ENCODE data around the gene DAZAP1.

The DAZAP1 gene

DNA sequence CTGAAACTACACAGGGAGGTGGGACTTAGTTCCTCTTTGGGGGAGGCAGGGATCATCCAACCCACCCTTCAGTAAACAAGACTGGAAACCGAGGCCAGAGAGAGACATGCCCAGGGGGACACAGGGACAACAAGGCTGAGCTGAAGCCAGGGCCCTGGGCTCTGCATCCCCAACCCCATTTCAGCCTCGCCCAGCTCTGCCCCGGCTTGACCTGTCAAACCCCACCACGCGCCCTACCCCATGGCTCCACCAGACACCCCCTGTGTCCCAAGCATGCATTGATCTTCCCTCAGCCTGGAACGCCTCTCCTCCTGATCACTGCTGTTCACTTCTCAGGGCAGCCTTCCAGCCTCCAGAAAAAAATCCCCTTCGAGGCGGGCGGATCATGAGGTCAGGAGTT, 40.6 kb downstream of the DAZAP1 start:
- no peak overlapping the region for H3K4me3 ChIP-seq (ENCODE audit: low read depth, low read length)
- TF ChIP-seq, protein P1, sequence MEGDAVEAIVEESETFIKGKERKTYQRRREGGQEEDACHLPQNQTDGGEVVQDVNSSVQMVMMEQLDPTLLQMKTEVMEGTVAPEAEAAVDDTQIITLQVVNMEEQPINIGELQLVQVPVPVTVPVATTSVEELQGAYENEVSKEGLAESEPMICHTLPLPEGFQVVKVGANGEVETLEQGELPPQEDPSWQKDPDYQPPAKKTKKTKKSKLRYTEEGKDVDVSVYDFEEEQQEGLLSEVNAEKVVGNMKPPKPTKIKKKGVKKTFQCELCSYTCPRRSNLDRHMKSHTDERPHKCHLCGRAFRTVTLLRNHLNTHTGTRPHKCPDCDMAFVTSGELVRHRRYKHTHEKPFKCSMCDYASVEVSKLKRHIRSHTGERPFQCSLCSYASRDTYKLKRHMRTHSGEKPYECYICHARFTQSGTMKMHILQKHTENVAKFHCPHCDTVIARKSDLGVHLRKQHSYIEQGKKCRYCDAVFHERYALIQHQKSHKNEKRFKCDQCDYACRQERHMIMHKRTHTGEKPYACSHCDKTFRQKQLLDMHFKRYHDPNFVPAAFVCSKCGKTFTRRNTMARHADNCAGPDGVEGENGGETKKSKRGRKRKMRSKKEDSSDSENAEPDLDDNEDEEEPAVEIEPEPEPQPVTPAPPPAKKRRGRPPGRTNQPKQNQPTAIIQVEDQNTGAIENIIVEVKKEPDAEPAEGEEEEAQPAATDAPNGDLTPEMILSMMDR (IDR thresholded peaks at IDR 0.05; ENCODE audit: low read depth, low read length, missing control alignments): no peak
- in situ Hi-C loops (cut with HindIII; ENCODE audit: low sequenced_read_pairs): no loop called here
- DNase-seq (ENCODE audit: low read depth): no peak

DNA sequence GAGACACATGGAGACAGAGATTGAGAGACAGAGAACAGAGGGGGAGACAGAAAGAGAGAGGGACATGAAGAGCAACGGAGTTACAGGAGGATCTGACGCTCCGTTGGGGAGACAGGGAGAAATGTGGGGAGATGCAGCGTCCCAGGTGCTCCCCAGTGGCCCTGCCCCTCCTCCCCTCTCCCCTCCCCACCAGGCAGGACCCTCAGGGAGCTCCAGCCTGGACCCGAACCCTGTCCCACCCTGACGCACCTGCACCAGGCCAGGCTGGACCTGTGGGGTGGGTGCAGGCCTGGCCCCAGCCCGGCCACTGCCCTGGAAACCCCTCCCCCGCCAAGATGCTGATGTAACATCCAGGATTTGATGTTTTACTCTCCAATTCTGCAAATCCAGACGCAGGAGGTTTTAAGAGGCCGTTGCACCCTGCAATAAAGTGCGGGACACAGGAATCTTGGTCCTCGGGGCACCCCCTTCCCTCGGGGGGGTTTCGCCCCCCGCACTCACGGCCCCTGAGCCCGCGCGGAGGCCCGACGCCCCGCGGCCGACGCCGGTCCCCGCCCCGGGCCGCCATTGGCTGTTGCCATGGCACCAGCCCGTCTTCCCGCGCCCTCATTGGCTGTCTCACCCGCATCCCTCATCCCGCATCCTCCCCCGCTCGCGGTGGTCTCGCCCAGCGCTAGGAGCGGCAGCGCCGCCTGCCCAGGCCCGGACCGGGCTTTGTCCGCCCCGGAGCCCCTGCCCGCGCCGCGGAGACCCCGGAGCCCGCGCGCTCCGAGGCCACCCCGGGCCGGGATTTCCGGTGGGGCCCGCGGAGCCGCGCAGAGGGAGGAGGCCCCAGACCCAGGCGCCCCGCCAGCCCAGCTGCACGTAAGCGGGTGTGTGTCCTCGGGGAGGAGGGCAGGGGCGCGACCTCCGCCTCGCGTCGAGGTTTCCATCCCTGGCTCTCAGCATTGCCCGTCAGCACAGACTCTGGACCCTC, 42.4 kb downstream of the DAZAP1 start, which contains the start of gene APC2:
Gene APC2 (plus strand): TSS at position 655 of the 976 bp plus-strand sequence. CDS start 2,881 bp downstream, outside the sequence.
- in situ Hi-C loops (cut with HindIII; ENCODE audit: low sequenced_read_pairs): no loop called here
- DNase-seq (ENCODE audit: low read depth): no peak
- H3K4me3 ChIP-seq (ENCODE audit: low read depth, low read length): no peak within 1 kb of the TSS
- TF ChIP-seq, protein P1 (IDR thresholded peaks at IDR 0.05; ENCODE audit: low read depth, low read length, missing control alignments): no peak

DNA sequence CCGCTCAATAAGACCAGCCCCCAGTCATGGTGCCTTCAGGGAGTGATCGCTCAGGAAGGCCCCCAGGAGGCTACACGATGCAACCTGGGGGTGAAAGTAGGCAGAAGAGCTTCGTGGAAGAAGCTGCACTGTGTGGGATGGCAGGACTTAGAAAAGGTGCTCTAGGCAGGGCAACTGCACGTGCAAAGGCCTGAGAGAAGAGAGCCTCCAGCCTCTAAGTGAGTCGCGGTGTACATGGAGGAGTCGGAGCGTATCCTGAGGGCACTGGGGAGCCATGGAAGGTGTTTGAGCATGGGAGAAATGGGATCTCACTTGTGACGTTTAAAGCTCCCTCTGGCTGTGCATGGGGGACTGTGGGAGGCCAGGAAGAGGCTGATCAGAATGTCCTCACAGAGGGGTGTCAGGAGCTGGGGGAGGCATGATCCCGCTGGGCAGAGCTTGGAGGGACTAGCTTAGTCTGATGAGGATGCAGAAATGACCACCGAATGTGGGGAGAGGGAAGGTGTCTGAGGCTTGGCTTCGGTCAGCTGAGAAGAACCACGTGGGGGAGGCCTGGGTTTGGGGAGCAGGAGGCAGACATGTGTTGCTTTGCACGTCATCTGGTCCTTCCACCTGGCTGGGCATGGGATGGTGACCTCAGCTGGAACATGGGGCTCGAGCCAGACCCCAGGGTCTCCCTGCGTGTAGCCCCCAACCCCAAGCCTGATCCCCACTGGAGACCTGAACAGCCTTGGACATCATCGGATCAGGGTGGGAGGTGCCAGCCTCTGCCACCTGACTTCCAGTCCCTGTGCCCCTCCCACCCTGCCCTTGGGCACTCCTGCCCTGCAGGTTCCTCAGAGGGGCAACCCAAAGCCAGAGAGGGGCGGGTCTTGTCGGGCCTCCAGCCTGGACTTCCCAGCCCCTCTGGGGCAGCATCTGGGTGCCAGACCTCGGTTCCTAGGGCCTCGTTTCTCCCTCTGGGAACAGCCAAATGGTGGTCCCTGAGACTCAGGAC, 43.6 kb downstream of the DAZAP1 start:
- in situ Hi-C loops (cut with HindIII; ENCODE audit: low sequenced_read_pairs): no loop called here
- no peak overlapping the region for H3K4me3 ChIP-seq (ENCODE audit: low read depth, low read length)
- no peak for DNase-seq (ENCODE audit: low read depth)
- TF ChIP-seq, protein P1 (IDR thresholded peaks at IDR 0.05; ENCODE audit: low read depth, low read length, missing control alignments): no peak

DNA sequence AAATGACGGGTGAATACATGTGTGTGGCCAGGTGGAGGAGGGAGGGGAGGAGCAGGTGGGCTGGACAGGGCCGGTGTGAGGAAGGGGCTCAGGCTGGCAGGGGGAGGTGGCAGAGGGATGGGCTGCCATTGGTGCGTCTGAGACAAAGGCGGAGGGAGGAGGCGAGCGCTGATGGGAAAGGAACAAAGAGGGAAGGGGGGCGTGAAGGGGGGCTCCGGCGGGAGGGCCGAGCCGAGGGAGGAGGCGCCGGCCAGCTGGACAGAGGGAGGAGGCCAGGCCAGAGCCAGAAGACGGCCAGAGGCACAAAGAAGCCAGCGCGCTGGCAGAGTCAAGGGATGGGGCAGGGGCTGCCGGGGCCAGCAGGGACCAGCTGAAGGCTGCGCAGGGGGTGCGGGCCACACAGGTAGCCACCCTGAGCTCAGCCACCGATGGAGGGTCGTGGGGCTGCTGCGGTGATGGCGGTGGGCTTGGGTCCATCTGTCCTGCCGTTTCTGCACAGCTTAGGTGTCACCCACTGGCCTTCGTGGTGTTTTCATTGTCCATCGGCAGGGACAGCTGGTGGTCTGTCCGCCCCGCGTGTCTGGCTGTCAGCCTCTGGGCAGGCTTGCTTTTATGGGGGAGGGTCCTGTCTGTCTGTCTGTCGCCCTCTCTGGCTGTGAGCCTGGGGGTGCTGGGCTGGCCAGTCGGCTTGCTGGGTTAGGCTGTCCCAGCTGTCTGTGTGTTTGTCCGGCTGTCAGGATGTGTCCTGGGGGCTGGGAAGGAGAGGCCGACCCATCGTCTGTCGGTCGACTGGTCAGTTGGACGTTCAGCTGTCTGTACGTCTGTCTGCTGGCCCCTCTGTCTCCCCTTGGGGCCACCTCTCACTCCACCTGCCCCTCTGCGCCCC, 44.8 kb downstream of the DAZAP1 start:
- TF ChIP-seq, protein P1 (IDR thresholded peaks at IDR 0.05; ENCODE audit: low read depth, low read length, missing control alignments): no peak
- DNase-seq (ENCODE audit: low read depth): no peak
- no peak overlapping the region for H3K4me3 ChIP-seq (ENCODE audit: low read depth, low read length)
- in situ Hi-C loops (cut with HindIII; ENCODE audit: low sequenced_read_pairs): no loop called here

DNA sequence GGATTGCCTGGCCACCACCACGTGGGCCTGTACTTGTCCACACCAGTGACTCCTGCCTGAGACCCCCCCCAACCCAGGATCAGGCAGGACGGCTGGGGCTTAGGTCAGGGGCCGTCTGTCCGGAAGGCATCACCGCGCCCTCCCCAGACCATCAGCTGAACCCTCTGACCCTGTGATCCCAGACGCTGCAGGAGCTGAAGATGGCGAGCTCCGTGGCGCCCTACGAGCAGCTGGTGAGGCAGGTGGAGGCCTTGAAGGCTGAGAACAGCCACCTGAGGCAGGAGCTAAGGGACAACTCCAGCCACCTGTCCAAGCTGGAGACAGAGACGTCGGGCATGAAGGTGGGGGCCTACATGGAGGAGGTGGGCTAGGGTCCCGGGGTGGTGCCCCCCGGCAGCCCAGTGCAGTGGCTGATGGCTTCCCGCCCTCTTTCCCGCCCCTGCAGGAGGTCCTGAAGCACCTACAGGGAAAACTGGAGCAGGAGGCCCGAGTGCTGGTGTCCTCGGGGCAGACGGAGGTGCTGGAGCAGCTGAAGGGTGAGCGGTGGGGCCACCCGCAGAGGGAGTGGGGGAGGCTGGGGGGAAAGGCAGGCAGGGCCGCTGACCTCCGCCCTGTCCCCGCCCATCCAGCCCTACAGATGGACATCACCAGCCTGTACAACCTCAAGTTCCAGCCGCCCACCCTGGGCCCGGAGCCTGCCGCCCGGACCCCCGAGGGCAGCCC, 45.6 kb downstream of the DAZAP1 start:
- in situ Hi-C loops (cut with HindIII; ENCODE audit: low sequenced_read_pairs): no loop called here
- TF ChIP-seq, protein P1 (IDR thresholded peaks at IDR 0.05; ENCODE audit: low read depth, low read length, missing control alignments): no peak
- H3K4me3 ChIP-seq (ENCODE audit: low read depth, low read length): no peak overlapping the region
- no peak for DNase-seq (ENCODE audit: low read depth)
